Spleen (tissue), 11 donors: ENCODE results near the gene ENOPH1. TPM values are rescaled to one million over a fixed set of nuclear protein-coding genes. Genes with fewer than 3 reads are reported as not detected.

ENCODE experiments used
- DNase-seq: peaks from one replicate; pipeline ENCODE4 v3.0.0-alpha.2; 2020
- H3K27ac ChIP-seq, 8 donors: fragments of 200-600 bp; sonication (generic) in 7 of 8; 1 replicate in 4 of 8; 2 replicates in 4 of 8; pipeline versions ENCODE4 v1.5.0 to v1.8.0; 2016 to 2021; ENCODE audit warnings: inconsistent platforms in 4 of 8, mild to moderate bottlenecking in 4 of 8, moderate library complexity in 1 of 8
- H3K27me3 ChIP-seq, 7 donors: fragments of 200-600 bp; sonication (generic) in 6 of 7; replicated peaks in 1 of 7; 1 replicate in 4 of 7; 2 replicates in 3 of 7; pipeline versions ENCODE4 v1.5.0 to v1.8.0; 2016 to 2021; ENCODE audit warnings: inconsistent platforms in 3 of 7, mild to moderate bottlenecking in 1 of 7
- H3K36me3 ChIP-seq, 6 donors: fragments of 200-600 bp; sonication (generic) in 5 of 6; 1 replicate in 4 of 6; 2 replicates in 2 of 6; pipeline versions ENCODE4 v1.5.0 to v1.8.0; 2016 to 2021; ENCODE audit warnings: inconsistent platforms in 2 of 6
- H3K4me1 ChIP-seq, 6 donors: fragments of 200-600 bp; sonication (generic) in 5 of 6; 1 replicate in 3 of 6; 2 replicates in 3 of 6; pipeline versions ENCODE4 v1.5.0 to v1.8.0; 2016 to 2021; ENCODE audit warnings: inconsistent platforms in 3 of 6
- H3K4me3 ChIP-seq, 8 donors: fragments of 200-600 bp; sonication (generic) in 7 of 8; 1 replicate in 4 of 8; 2 replicates in 4 of 8; pipeline versions ENCODE4 v1.5.0 to v1.8.0; 2016 to 2021; ENCODE audit warnings: inconsistent platforms in 4 of 8, mild to moderate bottlenecking in 4 of 8, moderate library complexity in 2 of 8
- H3K9me3 ChIP-seq, 8 donors: fragments of 200-600 bp; sonication (generic) in 7 of 8; 1 replicate in 4 of 8; 2 replicates in 4 of 8; pipeline versions ENCODE4 v1.5.0 to v1.8.0; 2016 to 2021; ENCODE audit warnings: inconsistent platforms in 4 of 8
- POLR2A ChIP-seq, 3 donors: fragments of 450-650 bp; IDR thresholded peaks; one replicate each; pipeline ENCODE4 v1.5.1; 2017; ENCODE audit warnings: antibody characterized with exemption in 3 of 3, mild to moderate bottlenecking in 1 of 3
- POLR2AphosphoS5 ChIP-seq, 3 donors: sonication (generic); formaldehyde crosslinking; IDR thresholded peaks; one replicate each; pipeline ENCODE4 v1.5.1; 2017; ENCODE audit warnings: antibody characterized with exemption in 3 of 3
- WGBS, 5 donors: extraction: QIAGEN DNeasy Blood & Tissue Kit in 3 of 5; methylation state at CpG; one replicate each; pipeline versions ENCODE4 v1.1.5 to v1.1.7; 2013 to 2018; 5-methylcytosine and 5-hydroxymethylcytosine counted together
- intact Hi-C: fragments of 100-400 bp; cut with DNase I; formaldehyde crosslinking; loops from one replicate; pipeline ENCODE4 v1.15.0; 2023; ENCODE audit warnings: low total_unique reads
- polyA plus RNA-seq, 3 donors: library from polyadenylated mRNA; stranded (reverse); fragments of 200-250 nt; gene quantifications; one replicate each; pipeline ENCODE4 v1.2.1, GENCODE V29; 2013
- total RNA-seq, 7 donors: library from RNA; depleted of rRNA in 3 of 7; stranded (reverse); fragments of >200 nt in 3 of 7; fragmentation: NEBNext Ultra II Directional in 4 of 7; extraction: Animal tissue kit (Norgen Biotek cat#: 25700) in 4 of 7; gene quantifications; one replicate each; pipeline versions ENCODE4 v1.1.0 to v1.2.1, GENCODE V29; 2016 to 2021
- TF ChIP-seq, protein P1 (sequence below), 11 experiments: fragments of 200-600 bp in 7 of 11; fragments of 450-650 bp in 4 of 11; sonication (generic) in 4 of 11; IDR thresholded peaks in 8 of 11; conservative IDR thresholded peaks in 3 of 11; 1 replicate in 7 of 11; 2 replicates in 4 of 11; pipeline versions ENCODE4 v1.4.0 to v1.8.0; 2016 to 2021; ENCODE audit warnings: antibody characterized with exemption in 11 of 11, inconsistent platforms in 4 of 11, mild to moderate bottlenecking in 1 of 11
- donor health status: healthy with polysubstance abuse.
- donor health status: DM: no; HTN: no; CAD: no; lungs with moderate emphysema.
- donor health status: DM: no; HTN: no; CAD: no.
- donor health status: Bipolar disorder and iron deficiency.
- donor health status: healthy.
- donor health status: DM: no; HTN: no; CAD: no.
- donor health status: DM: yes; HTN: yes; CAD: no.

Gene ENOPH1
- total and polyA plus RNA-seq, 10 donors, result 21.6 to 35.9 (median 28.5) TPM

DNA sequence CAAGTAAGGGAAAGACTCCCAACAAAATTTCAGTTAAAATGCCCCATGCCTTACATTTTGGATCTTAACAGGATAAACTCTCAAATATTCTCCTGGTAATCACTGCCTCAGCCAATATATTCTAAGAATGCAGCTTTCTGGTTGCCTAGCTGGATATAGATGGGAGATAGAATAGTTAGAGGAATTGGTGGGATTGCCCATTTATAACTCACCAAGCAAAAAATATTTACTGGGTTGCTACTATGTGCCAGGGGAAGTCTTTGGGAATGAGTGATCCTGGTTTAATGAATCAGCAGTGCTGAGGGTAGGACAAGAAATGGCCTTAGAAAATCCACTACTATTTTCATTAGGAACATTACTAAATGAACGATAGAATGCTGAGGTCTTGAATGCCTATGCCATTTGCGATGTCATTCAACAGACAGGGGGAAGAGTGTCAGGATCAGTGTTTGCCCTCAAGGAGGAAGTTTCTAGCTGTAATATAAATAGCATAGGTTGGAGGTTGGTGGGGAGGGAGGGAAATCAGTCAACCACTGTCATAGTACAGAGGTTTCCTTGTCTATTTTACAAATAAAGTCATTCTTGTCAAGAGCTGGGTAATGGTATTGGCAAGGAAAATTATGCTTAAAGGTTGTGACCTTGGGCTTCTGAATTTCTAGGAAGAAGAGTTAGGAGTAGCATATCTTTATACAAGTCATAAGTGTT lies 63.5 kb downstream of the ENOPH1 start:
- WGBS, 5 donors, result 68 to 81% (median 76%) methylated on average over 2 of the region's 2 CpGs
- Histone ChIP-seq H3K4me1 (no peaks in the 10 kb centered on the region), H3K36me3 (no peaks in the 10 kb centered on the region), H3K9me3 (no peaks in the 10 kb centered on the region), H3K4me3 (no peak overlapping the region), H3K27ac (no peak overlapping the region), H3K27me3 (no peaks in the 10 kb centered on the region)
- no peak for DNase-seq
- intact Hi-C loops, result no loop called here
- TF ChIP-seq POLR2AphosphoS5 (IDR thresholded peaks at IDR 0.05), result no peak
- no peak for TF ChIP-seq POLR2A (IDR thresholded peaks at IDR 0.05)
- TF ChIP-seq, protein P1, sequence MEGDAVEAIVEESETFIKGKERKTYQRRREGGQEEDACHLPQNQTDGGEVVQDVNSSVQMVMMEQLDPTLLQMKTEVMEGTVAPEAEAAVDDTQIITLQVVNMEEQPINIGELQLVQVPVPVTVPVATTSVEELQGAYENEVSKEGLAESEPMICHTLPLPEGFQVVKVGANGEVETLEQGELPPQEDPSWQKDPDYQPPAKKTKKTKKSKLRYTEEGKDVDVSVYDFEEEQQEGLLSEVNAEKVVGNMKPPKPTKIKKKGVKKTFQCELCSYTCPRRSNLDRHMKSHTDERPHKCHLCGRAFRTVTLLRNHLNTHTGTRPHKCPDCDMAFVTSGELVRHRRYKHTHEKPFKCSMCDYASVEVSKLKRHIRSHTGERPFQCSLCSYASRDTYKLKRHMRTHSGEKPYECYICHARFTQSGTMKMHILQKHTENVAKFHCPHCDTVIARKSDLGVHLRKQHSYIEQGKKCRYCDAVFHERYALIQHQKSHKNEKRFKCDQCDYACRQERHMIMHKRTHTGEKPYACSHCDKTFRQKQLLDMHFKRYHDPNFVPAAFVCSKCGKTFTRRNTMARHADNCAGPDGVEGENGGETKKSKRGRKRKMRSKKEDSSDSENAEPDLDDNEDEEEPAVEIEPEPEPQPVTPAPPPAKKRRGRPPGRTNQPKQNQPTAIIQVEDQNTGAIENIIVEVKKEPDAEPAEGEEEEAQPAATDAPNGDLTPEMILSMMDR (IDR thresholded peaks at IDR 0.05 in 8 of 11, conservative IDR thresholded peaks at IDR 0.05 in 3 of 11), result no peak

DNA sequence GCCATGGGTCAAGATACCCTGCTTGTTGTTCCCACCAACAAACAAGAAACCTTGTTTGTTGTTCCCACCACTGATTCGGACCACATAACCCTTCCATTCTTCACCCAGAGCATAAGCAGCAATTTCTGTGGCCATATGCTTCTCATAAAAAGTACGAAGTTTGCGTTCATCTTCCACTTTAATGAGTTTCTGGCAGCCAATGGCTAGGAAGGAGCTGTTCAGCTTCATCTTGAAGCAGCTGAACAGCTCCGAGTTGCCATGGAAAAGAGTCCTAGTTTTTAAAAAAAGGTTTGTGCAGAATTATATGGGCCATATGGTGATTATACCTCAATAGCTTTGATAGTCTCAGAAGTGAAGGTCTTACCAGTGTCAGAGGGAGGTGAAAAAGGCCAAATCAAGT lies 65.3 kb downstream of the ENOPH1 start:
- WGBS, 5 donors, result 90 to 97% (median 94%) methylated on average over 4 of the region's 4 CpGs

DNA sequence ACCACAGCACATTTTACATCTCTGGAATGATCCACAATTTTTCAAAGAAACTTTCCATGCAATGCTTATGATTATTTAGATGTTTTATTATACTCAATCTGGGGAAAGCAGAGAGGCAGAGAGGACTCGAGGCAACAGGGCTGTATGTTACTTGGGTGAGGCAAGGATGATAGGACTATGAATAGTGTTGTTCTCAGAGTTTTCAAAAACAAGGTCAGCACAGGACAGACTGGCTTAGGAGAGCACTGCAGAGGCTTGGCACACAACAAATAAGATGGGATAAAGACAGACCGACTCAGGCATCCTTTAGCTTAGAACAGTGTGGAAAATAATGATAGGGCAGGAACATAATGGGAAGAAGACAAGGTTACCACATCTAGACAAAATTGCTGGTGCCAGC lies 66.0 kb downstream of the ENOPH1 start:
- TF ChIP-seq, protein P1 (IDR thresholded peaks at IDR 0.05 in 8 of 11, conservative IDR thresholded peaks at IDR 0.05 in 3 of 11), result no peak
- TF ChIP-seq POLR2A (IDR thresholded peaks at IDR 0.05) (no peak), POLR2AphosphoS5 (IDR thresholded peaks at IDR 0.05) (no peak)
- H3K36me3 ChIP-seq, result no peaks in the 10 kb centered on the region
- H3K27me3 ChIP-seq, result no peaks in the 10 kb centered on the region
- intact Hi-C loops, result no loop called here
- no peaks in the 10 kb centered on the region for H3K4me1 ChIP-seq
- no peak overlapping the region for H3K27ac ChIP-seq
- 79 to 97% (median 91%) methylated on average over 2 of the region's 2 CpGs for WGBS, 5 donors
- no peak for DNase-seq
- no peak overlapping the region for H3K4me3 ChIP-seq
- H3K9me3 ChIP-seq, result no peaks in the 10 kb centered on the region

More for the DNA sequence above, 65.3 kb downstream of the ENOPH1 start:
- H3K4me3 ChIP-seq, result no peak overlapping the region
- no peak overlapping the region for H3K27ac ChIP-seq
- no peak for TF ChIP-seq POLR2AphosphoS5 (IDR thresholded peaks at IDR 0.05)
- TF ChIP-seq, protein P1 (IDR thresholded peaks at IDR 0.05 in 8 of 11, conservative IDR thresholded peaks at IDR 0.05 in 3 of 11), result no peak
- TF ChIP-seq POLR2A (IDR thresholded peaks at IDR 0.05), result no peak
- H3K36me3 ChIP-seq, result no peaks in the 10 kb centered on the region
- no peak for DNase-seq
- H3K27me3 ChIP-seq, result no peaks in the 10 kb centered on the region
- no peaks in the 10 kb centered on the region for H3K4me1 ChIP-seq
- no peaks in the 10 kb centered on the region for H3K9me3 ChIP-seq
- intact Hi-C loops, result no loop called here

DNA sequence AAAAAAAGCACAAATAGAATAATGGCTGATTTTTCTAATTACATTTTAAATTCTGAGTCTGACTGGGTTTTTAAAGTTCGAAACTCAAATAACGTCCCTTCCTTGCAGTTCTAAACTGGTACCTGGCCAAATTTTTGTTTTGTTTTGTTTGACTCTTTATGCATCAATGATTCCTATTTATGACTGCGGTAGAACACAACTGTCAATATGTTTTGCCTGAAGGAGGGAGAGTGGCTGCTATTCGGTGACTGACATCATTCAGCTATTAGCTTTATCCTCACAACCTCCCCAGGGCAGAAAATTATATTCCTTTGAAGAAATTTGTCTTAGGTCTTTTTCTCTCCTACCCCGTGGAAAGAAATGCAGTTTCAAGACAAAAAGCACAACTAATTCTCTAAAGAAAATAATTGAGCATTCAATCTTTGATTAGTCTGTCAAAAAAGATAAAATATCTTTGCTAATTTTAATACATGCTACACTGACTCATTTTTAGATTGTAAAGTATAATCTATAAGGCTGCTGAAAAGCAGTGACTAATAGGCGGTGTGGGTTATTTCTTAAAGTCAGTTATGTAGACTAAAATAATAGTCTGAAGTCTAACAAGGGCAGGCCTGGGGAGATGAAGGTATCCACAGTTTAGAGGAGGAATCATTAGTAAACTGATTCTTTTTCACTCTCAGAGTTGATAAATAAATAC lies 69.5 kb downstream of the ENOPH1 start:
- H3K9me3 ChIP-seq, result no peaks in the 10 kb centered on the region
- no peaks in the 10 kb centered on the region for H3K4me1 ChIP-seq
- DNase-seq, result no peak
- 85 to 91% (median 88%) methylated on average over 6 of the region's 6 CpGs for WGBS, 5 donors
- no peak for TF ChIP-seq POLR2A (IDR thresholded peaks at IDR 0.05)
- H3K27me3 ChIP-seq, result no peaks in the 10 kb centered on the region
- no peak overlapping the region for H3K4me3 ChIP-seq
- H3K27ac ChIP-seq, result no peak overlapping the region
- intact Hi-C loops, result no loop called here
- H3K36me3 ChIP-seq, result no peaks in the 10 kb centered on the region
